ENCODE results near the gene KCNG1.
"Not testable (repeated sequence)": the region's sequence is repeated elsewhere in the genome, so short reads cannot be mapped to it uniquely, and the experiment has no call there.

Gene KCNG1, protein sequence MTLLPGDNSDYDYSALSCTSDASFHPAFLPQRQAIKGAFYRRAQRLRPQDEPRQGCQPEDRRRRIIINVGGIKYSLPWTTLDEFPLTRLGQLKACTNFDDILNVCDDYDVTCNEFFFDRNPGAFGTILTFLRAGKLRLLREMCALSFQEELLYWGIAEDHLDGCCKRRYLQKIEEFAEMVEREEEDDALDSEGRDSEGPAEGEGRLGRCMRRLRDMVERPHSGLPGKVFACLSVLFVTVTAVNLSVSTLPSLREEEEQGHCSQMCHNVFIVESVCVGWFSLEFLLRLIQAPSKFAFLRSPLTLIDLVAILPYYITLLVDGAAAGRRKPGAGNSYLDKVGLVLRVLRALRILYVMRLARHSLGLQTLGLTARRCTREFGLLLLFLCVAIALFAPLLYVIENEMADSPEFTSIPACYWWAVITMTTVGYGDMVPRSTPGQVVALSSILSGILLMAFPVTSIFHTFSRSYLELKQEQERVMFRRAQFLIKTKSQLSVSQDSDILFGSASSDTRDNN

DNA sequence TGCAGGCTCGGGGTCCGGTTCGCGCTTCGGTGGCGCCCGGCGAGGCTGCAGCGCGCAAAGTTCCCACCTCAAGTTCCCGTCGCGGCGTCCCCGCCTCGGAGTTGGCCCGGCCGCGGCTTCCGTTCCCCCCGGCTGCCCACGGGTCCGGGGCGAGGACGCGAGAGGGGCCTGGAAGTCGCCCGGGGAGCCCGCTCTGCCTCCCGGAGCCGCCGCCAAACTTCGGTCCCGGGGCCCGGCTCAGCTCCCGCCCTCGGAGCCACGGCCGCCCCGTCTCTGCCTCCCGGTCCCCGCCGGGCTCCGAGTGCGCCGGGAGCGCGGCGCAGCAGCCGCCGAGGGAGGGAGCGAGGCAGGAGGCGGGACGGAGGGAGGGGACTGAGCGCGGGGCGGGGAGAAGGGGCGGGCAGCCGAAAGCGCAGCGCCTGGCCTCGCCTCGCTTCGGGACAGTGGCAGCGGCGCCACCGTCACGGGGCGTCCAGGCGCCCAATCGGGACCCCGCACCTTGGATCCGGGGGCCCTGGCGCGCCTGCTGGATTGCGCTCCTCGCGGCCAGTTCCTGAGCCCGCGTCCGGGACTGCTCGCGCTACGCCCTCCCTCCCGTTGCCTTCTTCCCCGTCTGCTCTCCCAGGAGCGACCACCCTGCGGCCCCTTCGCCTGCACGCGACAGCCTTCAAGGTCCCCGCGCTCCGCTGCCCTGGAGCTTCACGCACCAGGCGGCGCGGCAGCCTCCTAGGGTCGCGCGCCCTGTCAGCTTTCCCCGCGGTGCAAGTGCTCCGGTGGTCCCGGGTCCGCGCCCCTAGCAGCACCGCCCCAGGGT is at the start of gene KCNG1:
Gene KCNG1, minus strand, starts transcription at position 305 of the 814 bp plus-strand sequence. CDS start 12,769 bp downstream, outside the sequence.
- DNase-seq (ENCODE audit: low read depth, low spot score): peak; percentile 93

DNA sequence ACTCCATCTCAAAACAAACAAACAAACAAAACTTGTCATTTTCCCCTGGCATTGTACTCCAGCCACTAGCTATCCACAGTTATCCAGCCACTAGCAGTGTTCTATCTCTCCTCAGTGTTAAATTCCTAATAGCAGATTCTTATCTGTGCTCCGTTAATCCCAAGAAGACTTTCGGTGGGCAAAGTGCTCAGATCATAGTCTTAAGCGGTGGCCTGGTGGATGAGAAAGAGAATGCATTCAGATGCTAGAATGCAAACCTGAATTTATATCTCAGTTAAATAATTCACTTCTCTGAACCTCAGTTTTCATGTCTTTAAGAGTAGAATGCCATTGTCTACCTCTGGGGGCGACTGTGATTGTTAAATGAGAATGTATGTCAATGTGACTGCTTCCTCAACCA is 47.7 kb upstream of the KCNG1 start:
- DNase-seq (ENCODE audit: low read depth, low spot score): no peak

DNA sequence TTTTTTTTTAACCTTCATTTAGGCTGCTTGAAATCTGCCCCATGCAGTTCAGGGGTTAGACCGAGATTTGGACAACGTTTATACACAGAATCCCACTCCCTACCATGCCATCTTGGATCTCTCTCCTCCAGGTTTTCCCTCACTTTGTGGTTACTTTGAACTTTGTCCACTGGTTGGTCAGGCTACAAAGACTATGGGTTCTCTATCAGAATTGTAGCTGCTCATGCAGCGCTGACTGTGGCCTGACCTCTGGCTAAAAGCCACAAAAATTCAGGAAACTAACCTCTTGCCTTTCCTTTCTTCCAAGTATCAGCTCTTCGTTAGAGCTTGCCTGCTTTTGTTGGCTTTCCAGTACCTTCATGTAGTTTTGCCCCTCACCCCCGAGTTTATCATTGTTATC is 44.9 kb upstream of the KCNG1 start:
- DNase-seq (ENCODE audit: low read depth, low spot score): peak; percentile 20

DNA sequence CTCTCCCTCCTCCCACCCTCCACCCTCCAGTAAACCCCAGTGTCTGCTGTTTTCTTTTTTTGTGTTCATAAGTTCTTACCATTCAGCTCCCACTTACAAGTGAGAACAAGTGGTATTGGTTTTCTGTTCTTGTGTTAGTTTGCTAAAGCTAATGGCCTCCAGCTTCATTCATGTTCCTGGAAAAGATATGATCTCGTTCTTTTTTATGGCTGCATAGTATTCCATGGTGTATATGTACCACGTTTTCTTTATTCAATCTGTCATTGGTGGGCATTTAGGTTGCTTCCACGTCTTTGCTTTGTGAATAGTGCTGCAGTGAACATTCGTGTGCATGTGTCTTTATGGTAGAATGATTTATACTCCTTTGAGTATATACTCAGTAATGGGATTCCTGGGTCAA is 42.7 kb upstream of the KCNG1 start:
- DNase-seq (ENCODE audit: low read depth, low spot score): no peak

DNA sequence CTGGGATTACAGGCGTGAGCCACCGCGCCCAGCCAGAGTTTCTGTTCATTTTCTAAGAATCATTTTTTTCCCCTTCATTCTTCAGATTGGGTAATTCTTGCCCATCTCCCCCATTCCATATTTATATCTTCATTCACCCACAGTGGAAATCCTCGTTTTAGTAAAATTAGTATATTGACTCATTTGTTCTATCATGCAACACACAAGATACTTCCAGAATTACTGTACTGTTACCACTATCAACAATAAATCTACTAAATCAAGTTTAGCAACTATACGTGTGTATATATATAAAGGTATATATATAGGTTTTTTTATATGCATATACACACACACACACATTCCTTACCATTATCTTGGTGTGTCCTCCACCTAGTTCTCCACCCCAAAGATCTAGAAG is 41.2 kb upstream of the KCNG1 start:
- DNase-seq (ENCODE audit: low read depth, low spot score): no peak

DNA sequence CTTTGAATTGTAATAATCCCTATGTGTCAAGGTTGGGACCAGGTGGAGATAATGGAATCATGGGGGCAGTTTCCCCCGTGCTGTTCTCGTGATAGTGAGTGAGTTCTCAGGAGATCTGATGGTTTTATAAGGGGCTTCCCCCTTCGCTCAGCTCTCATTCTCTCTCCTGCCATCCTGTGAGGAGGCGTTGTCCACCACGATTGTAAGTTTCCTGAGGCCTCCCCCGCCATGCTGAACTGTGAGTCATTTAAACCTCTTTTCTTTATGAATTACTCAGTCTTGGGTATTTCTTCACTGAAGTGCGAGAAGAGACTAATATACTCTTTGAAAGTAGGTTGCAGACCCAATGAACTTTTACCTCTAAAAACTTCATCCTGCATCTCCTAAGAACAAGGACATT is 39.2 kb upstream of the KCNG1 start:
- no peak for DNase-seq (ENCODE audit: low read depth, low spot score)

DNA sequence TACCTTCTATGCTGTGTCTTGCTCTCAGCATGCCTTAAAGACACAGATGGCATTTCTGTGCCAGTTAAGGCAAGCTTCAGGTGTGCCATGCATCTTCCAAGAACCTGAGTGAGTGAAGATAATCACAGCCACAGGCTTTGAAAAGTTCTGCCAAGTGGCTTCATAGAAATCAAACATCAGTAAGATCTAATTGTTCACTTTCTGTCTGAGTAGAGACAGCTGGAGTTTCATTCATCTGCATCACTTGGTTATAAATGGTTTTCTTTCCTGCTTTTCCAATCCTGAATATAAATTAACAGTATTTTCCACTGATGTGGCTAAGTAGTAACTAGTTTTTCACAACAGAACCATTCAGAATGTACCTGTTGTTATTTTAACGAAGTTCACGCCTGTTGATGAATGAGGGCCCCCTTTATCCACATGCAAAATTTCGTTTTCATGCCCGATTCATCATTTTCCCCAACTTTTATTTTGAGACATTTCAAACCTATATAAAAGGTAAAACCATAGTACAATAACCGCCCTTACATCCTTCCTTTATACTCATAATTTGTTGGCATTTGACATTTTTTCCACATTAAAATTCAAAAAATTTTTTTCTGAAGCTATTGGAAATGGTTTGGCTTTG is 38.6 kb upstream of the KCNG1 start:
- DNase-seq (ENCODE audit: low read depth, low spot score): no peak

DNA sequence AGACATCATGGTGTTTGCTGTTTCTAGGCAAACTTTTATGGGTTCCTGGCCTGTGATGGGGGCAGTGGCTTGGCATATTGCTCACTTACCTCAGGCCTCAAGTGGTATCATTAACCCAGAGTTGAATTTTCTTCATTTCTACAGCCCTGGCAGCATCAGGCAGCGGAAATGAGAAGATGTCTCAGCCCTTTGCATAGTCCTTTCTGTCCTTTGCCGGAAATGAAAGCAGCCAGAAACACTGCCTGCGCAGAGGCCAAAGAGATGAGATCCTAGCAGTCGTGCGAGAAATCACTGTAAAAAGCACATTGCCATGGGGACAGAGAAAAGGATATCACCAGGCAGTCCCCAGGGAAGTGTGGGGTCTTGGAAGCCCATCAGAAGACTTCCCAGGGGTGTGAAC is 37.4 kb upstream of the KCNG1 start:
- DNase-seq (ENCODE audit: low read depth, low spot score): no peak

DNA sequence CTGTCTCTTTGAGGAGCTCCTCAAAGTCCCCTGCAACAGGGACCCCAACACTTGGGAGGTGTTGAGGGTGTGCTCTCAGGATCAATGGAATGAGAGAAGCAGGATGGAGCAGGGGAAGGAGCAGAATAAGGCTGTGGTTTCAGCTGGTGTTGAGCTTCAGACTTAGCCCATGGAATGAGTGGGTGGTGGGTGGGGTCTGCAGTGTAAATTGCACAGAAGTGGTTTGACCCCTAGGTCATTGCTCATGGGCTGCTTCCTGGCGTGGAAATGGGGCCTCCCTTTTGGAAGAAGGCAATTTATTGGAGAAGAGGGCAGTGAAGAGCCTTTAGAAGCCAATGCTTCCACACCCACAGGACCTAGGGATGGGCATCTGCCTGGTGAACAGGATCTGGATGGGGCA is 37.0 kb upstream of the KCNG1 start:
- no peak for DNase-seq (ENCODE audit: low read depth, low spot score)

DNA sequence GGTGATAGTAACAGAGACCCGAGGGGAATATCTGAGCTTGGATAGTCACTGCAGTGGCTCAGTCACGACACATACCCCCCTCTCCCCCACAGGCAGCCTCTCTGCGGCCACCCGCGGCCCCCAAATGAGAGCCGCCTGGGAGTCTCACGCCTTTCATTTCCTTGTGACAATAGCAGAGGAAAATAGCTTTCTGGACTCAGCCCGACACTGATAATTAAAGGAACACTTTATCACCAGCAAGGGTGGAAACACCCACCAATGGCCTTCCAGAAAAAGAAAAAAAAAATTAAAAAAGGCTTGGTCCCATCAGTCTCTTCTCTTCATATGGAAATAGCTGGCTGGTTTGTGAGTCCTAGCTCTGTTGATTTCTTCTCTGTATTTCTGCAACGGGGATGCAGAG is 35.1 kb upstream of the KCNG1 start:
- DNase-seq (ENCODE audit: low read depth, low spot score): no peak

DNA sequence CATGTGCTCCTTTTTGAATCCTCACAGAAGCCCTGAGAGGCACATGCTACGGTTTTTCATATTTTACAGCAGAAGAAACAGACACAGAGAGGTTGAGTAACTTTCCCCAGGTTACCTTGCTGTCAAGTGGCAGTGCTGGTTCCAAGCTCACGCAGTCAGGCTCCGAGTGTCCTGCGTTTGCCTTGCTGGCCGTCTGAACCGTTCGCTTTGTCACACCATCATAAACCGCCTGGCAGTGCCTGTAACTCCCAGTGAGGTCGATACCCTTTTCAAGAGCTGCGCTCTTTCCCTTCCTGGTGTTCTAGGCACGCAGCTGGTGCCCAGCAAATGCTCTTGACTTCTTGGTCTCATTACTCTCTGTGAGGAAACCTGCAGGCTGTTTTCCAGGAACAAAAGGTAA is 31.3 kb upstream of the KCNG1 start:
- DNase-seq (ENCODE audit: low read depth, low spot score): no peak

DNA sequence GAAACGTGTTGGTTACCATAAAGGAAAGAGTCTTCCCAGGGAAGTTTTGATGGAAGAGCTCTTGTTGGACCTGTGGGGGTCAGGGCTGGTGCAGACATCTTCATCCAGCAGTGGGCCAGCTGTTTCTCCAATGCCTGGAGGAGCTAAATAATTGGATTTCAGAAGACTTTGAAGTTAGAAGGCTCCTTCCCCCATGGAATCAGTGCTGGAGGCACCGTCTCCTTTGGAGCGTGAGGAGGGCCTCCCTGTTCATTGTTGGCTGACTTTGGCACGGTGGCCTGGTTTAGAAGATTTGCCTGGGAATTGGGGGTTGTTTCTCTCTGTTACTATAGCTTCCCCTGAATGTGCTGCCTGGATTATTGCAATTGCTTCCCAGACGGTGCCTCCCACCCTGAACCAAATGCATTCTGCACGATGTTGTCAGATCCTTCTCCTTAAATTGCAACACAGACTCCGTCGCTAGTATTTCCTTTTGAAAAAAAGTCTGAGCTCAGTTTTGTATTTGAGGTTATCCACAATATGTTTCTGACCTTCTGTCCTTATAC is 27.7 kb upstream of the KCNG1 start:
- DNase-seq (ENCODE audit: low read depth, low spot score): no peak

DNA sequence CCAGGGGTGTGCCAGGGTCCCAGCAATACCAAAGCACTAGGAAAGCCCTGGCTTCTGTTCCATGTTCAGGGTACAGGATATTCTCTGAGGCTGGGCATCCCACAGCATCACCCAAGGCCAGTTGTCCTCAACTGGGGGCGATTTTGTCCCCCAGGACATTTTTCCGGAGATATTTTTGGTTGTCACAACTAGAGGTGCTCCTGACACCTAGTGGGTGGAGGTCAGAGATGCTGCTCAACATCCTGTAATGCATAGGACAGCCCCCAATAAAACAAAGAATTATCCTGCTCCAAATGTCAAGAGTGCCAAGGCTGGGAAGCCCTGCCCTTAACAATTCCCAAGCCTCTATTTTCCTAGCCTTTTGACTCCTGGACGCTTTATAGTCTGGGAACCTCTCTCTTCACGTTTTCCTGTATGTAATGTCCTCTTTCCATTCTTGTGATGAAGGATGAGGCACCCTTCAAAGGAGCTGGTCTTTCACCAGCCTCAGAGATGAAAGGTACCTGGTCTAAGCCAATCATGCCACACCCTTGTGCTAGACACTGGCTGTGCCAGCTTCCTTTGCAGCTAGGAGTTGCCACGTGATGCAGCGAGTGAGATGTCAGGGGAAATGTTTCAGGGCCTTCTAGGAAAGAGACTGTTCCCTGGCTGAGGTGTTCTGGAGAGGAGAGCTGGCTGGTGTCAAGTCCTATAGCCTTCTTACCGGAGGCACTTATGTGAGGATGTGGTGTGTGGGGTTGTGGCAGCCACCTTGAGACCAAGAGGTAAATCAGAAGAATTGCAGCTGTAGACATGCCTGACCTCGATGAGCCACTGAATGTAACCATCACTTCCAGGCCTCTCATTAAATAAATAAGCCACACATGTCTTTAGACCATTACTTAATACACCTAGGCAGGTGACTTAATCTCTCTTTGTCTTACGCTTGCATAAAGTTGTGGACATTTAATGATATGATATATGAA is 23.4 kb upstream of the KCNG1 start:
- no peak for DNase-seq (ENCODE audit: low read depth, low spot score)

DNA sequence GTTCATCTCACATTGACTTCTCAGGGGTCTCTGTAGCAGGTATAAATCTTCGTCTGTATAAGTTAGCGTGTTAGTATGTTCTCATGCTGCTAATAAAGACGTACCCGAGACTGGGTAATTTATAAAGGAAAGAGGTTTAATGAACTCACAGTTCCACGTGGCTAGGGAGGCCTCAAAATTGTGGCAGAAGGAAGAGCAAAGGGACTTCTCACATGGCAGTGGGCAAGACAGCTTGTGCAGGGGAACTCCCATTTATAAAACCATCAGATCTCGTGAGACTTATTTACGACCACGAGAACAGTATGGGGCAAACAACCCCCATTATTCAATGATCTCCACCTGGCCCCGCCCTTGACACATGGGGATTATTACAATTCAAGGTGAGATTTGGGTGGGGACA is 22.6 kb upstream of the KCNG1 start:
- not testable (repeated sequence) for DNase-seq (ENCODE audit: low read depth, low spot score)

DNA sequence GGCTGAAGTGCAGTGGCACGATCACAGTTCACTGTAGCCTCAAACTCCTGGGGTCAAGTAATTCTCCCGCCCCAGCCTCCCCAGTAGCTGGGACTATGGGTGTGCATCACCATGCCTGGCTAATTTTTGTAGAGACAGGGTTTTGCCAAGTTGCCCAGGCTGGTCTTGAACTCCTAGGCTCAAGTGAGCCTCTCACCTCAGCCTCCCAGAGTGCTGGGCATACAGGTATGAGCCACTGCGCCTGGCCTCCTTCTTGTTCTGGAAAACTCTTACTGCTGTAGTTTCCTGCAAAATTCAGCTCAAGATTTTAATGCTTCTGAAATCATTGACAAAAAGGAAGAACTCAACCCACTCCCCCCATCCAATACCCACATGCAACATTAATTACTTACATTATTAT is 21.9 kb upstream of the KCNG1 start:
- no peak for DNase-seq (ENCODE audit: low read depth, low spot score)

DNA sequence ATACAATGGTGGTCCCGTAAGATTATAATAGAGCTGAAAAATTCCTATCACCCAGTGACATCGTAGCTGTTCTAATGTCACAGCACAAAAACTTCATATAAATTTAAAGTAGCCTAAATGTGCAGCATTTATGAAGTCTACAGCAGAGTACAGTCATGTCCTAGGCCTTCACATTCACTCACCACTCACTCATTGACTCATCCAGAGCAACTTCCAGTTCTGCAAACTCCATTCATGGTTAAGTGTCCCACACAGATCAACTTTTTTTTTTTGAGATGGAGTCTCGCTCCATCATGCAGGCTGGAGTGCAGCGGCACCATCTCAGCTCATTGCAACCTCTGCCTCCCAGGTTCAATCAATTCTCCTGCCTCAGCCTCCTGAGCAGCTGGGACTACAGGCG is 20.9 kb upstream of the KCNG1 start:
- DNase-seq (ENCODE audit: low read depth, low spot score): no peak

DNA sequence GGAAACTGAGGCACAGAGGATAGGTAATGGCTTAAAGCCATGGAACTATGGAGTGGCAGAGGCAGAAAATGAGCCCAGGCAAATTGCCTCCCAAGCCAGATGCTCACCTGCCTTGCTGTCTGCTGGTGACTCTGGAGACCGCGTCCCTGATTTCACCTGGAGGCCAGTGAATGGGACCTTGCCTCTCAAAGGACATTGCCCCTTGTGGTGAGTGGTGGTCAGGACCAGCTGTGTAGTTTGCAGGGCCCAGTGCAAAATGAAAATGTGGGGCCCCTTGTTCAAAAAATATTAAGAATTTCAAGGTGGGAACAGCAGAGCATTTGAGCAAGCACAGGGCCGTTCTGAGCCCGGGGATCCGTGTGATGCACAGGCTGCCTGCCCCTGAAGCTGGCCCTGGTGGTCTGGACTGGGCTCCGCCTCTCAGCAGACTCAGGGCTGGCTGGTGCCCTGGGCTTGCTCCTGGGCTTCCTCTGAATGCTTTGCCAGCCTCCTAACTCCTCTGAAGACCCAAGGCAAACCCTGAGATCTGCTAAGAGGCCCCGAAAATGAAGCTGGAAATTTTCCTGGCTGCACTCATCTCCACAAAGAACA is 19.8 kb upstream of the KCNG1 start:
- no peak for DNase-seq (ENCODE audit: low read depth, low spot score)

DNA sequence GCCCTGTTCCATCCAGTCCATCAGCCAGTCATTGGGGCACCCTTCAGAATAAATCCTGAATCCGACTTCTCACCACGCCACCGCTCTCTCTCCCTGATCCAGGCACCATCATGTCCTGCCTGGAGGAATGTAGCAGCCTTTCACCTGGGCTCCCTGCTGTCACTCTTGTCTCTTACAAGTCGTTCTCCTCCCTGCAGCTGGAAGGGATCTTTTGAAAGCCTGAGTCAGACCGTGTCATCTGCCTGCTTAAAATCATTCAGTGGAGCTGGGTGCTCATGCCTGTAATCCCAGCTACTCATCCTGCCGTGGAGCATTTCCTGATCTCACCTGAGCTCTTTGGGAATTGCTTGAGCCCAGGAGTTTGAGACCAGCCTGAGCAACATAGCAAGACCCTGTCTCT is 19.2 kb upstream of the KCNG1 start:
- no peak for DNase-seq (ENCODE audit: low read depth, low spot score)

DNA sequence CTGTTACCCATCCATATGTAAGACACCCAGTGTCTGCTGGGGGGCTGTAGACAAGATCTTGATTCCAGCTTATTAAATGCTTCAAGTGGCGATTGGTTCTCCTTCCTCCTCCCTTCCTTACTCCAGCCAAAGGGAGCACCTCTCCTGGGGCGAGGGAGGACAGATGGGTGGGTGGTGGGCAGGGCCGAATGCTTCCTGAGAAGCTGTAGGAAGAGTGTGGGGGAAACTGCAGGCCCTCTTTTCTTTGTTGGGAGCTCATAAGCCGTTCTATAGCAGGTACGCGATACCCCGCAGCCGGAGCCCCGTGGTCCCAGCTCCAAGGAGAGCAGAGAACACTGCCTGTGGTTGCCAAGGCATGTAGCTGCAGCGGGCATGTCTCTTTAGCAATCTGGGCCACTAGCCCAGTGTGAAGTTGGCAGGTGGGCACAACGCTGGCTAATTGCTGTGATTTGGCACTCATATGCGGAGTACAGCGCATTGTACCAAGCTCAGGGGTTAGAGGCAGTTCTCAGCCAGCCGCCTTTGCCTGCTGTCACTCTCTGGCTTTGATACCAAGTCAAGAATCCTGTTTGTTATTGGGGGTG is 14.7 kb upstream of the KCNG1 start:
- peak; percentile 69 for DNase-seq (ENCODE audit: low read depth, low spot score)
